DOHH2 (cell line): ENCODE data around the gene VEGFD.

Experiments
- H3F3A ChIP-seq: fragments of 200-600 bp; sonication (generic), shearing (Covaris generic); 2 replicates; pipeline ENCODE4 v1.6.0; 2016; ENCODE audit warnings: antibody characterized with exemption, mild to moderate bottlenecking; ENCODE audit not compliant: control insufficient read depth, insufficient read depth
- H3K27ac ChIP-seq: fragments of 200-600 bp; sonication (generic); 2 replicates; pipeline ENCODE4 v1.5.1; 2014; ENCODE audit warnings: low read depth, mild to moderate bottlenecking, low read length, moderate library complexity
- H3K27me3 ChIP-seq: fragments of 200-600 bp; sonication (generic); 2 replicates; pipeline ENCODE4 v1.6.1; 2014; ENCODE audit warnings: mild to moderate bottlenecking, low read length, mixed read lengths; ENCODE audit not compliant: control insufficient read depth
- H3K36me3 ChIP-seq: fragments of 200-600 bp; sonication (generic); 2 replicates; pipeline ENCODE4 v1.6.1; 2014; ENCODE audit warnings: mild to moderate bottlenecking, low read length, moderate library complexity, mixed read lengths; ENCODE audit not compliant: control insufficient read depth
- H3K4me1 ChIP-seq: fragments of 200-600 bp; sonication (generic); 2 replicates; pipeline ENCODE4 v1.6.1; 2014; ENCODE audit warnings: mild to moderate bottlenecking, low read length, mixed read lengths; ENCODE audit not compliant: control insufficient read depth
- H3K4me2 ChIP-seq: fragments of 200-600 bp; sonication (generic); 2 replicates; pipeline ENCODE4 v1.6.0; 2014; ENCODE audit warnings: mild to moderate bottlenecking, low read length, moderate library complexity
- H3K4me3 ChIP-seq: fragments of 200-600 bp; sonication (generic); 2 replicates; pipeline ENCODE4 v1.5.1; 2014; ENCODE audit warnings: mild to moderate bottlenecking, low read length, mixed read lengths
- H3K79me2 ChIP-seq: fragments of 200-600 bp; sonication (generic); 2 replicates; pipeline ENCODE4 v1.6.1; 2014; ENCODE audit warnings: mild to moderate bottlenecking, low read length, mixed read lengths; ENCODE audit not compliant: control insufficient read depth
- H3K9me2 ChIP-seq: fragments of 200-600 bp; sonication (generic); replicated peaks from 2 replicates; pipeline ENCODE4 v1.6.1; 2014; ENCODE audit warnings: mild to moderate bottlenecking, low read length, mixed read lengths; ENCODE audit not compliant: control insufficient read depth
- H3K9me3 ChIP-seq: fragments of 200-600 bp; sonication (generic); 2 replicates; pipeline ENCODE4 v1.6.1; 2014; ENCODE audit warnings: antibody characterized with exemption, low read length, mixed read lengths; ENCODE audit not compliant: control insufficient read depth, insufficient read depth
- H4K20me1 ChIP-seq: fragments of 200-600 bp; sonication (generic); 2 replicates; pipeline ENCODE4 v1.6.0; 2014; ENCODE audit warnings: low read depth, mild to moderate bottlenecking, antibody characterized with exemption, low read length, moderate library complexity; ENCODE audit not compliant: control insufficient read depth, insufficient read depth
- EZH2phosphoT487 ChIP-seq: fragments of 200-600 bp; sonication (generic); IDR thresholded peaks from 2 replicates; pipeline ENCODE4 v1.6.1; 2017; ENCODE audit warnings: borderline replicate concordance, mild to moderate bottlenecking, antibody characterized with exemption, low read length, moderate library complexity, mixed read lengths
- TF ChIP-seq, protein P1 (sequence below): fragments of 200-600 bp; sonication (generic); IDR thresholded peaks from one replicate; pipeline ENCODE4 v1.5.1; 2014; ENCODE audit warnings: antibody characterized with exemption, mild to moderate bottlenecking, low read depth, low read length; ENCODE audit not compliant: poor library complexity, severe bottlenecking

VEGFD gene

DNA sequence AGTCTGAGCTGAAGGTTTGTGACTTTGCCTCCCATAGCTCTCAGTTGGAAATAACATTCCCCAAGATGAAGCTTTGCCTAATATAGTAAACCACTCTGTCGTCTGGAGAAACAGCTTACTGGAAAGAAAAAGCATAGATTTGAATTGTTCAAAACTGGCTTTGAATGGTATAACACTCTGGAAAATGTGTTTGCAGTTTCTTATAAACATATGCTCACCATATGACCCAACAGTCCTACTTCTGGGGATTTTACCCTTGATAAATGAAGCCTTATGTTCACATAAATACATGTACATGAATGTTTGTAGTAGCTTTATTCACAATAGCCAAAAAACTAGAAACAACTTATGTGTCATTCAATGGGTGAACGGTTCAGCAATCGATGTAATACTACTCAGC lies 10.2 kb downstream of the VEGFD start:
- Histone ChIP-seq H3K27me3 (no peaks in the 10 kb centered on the region), H3K27ac (no peak overlapping the region), H3K9me3 (no peaks in the 10 kb centered on the region), H3K9me2 (no peaks in the 10 kb centered on the region), H3K4me3 (no peak overlapping the region), H3F3A (no peaks in the 10 kb centered on the region), H3K4me2 (no peak overlapping the region), H3K36me3 (no peaks in the 10 kb centered on the region), H4K20me1 (no peaks in the 10 kb centered on the region), H3K79me2 (no peaks in the 10 kb centered on the region), H3K4me1 (peaks cover 2% of the 10 kb centered on the region; the same call in 1 of the 2 replicates)
- TF ChIP-seq, protein P1, sequence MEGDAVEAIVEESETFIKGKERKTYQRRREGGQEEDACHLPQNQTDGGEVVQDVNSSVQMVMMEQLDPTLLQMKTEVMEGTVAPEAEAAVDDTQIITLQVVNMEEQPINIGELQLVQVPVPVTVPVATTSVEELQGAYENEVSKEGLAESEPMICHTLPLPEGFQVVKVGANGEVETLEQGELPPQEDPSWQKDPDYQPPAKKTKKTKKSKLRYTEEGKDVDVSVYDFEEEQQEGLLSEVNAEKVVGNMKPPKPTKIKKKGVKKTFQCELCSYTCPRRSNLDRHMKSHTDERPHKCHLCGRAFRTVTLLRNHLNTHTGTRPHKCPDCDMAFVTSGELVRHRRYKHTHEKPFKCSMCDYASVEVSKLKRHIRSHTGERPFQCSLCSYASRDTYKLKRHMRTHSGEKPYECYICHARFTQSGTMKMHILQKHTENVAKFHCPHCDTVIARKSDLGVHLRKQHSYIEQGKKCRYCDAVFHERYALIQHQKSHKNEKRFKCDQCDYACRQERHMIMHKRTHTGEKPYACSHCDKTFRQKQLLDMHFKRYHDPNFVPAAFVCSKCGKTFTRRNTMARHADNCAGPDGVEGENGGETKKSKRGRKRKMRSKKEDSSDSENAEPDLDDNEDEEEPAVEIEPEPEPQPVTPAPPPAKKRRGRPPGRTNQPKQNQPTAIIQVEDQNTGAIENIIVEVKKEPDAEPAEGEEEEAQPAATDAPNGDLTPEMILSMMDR = no peak
- no peak for TF ChIP-seq EZH2phosphoT487

DNA sequence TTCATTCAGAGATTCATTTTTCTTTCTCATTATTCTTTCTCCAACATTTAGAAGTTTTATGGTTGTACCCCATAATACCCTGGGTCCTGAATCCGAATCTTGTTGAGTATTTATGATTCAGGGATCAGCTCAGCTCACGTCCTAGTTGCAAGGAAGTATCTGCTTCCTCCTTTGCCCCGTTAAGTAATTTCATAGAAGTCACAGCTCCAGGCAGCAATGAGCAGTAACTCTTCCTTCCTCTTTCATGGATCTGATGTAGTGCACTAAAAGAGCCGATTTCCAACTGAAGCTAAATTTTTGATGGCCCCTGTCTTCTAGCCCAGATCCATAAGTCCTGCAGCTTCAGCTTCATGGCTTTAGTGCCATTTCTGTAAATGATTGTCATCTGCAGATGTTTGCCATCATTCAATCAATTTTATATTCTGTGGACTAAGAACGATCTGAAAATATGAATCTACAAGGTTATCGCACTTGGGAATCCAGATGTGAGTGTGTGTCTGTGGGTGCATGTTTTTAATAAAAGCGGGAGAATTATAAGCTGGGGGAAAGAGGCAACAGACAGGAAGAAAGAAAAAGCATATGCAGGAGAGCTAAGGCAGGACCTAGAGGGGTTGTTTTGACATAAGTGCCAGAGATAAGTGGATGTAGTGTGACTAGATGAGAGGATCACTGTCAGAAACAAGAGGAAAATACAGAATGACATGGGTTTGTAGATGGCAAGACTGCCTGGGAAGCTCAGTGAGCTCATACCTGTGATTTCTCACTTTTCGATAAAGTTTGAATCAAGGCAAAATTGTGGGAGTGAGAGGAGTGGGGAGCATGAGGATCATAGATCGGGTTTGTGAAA lies 17.5 kb downstream of the VEGFD start:
- Histone ChIP-seq H3K9me2 (no peaks in the 10 kb centered on the region), H3K27ac (no peak overlapping the region), H3F3A (no peaks in the 10 kb centered on the region), H3K27me3 (no peaks in the 10 kb centered on the region), H3K79me2 (no peaks in the 10 kb centered on the region), H3K4me2 (no peak overlapping the region), H3K4me1 (peaks cover 7% of the 10 kb centered on the region), H3K4me3 (no peak overlapping the region), H3K36me3 (no peaks in the 10 kb centered on the region), H3K9me3 (no peaks in the 10 kb centered on the region), H4K20me1 (no peaks in the 10 kb centered on the region)
- TF ChIP-seq EZH2phosphoT487 = no peak
- TF ChIP-seq, protein P1 = no peak

GRCh38 chrX:15359701-15360100 lies 24.5 kb downstream of the VEGFD start:
- peaks cover 54% of the 10 kb centered on the region for H3K4me1 ChIP-seq
- H3K9me2 ChIP-seq = no peaks in the 10 kb centered on the region
- H3F3A ChIP-seq = no peaks in the 10 kb centered on the region
- TF ChIP-seq, protein P1 = no peak
- no peak for TF ChIP-seq EZH2phosphoT487
- no peak overlapping the region for H3K4me2 ChIP-seq
- H4K20me1 ChIP-seq = no peaks in the 10 kb centered on the region
- no peaks in the 10 kb centered on the region for H3K27me3 ChIP-seq
- no peaks in the 10 kb centered on the region for H3K79me2 ChIP-seq
- H3K36me3 ChIP-seq = no peaks in the 10 kb centered on the region
- no peak overlapping the region for H3K27ac ChIP-seq
- H3K4me3 ChIP-seq = no peak overlapping the region
- no peaks in the 10 kb centered on the region for H3K9me3 ChIP-seq
